HG03196 (cell line): Measurements from ENCODE around the gene TBC1D4.

Experiments
- ATAC-seq: cut with Tn5 transposase; IDR thresholded peaks from one replicate; pipeline ENCODE4 v1.9.1; 2021; ENCODE audit not compliant: unreplicated experiment

The TBC1D4 gene

GRCh38 chr13:75393839-75394520, 88.0 kb downstream of the TBC1D4 start:
- no peak for ATAC-seq

GRCh38 chr13:75391432-75392100, 90.4 kb downstream of the TBC1D4 start:
- no peak for ATAC-seq

GRCh38 chr13:75390229-75390628, 91.7 kb downstream of the TBC1D4 start:
- no peak for ATAC-seq

- ATAC-seq: no peak
These were observed 96.3 kb downstream of the TBC1D4 start for GRCh38 chr13:75385708-75386083.

- ATAC-seq: no peak
These were observed 96.9 kb downstream of the TBC1D4 start for GRCh38 chr13:75384879-75385707.

GRCh38 chr13:75383064-75383715, 98.8 kb downstream of the TBC1D4 start:
- ATAC-seq: no peak

- ATAC-seq: no peak
These were observed 103.7 kb downstream of the TBC1D4 start for GRCh38 chr13:75378301-75378700.

- ATAC-seq: no peak
These were observed 105.1 kb downstream of the TBC1D4 start for GRCh38 chr13:75376792-75377402.

GRCh38 chr13:75375329-75375728, 106.6 kb downstream of the TBC1D4 start:
- ATAC-seq: no peak

- ATAC-seq: no peak
These were observed 108.0 kb downstream of the TBC1D4 start for GRCh38 chr13:75373988-75374387.

- no peak for ATAC-seq
These were observed 108.8 kb downstream of the TBC1D4 start for GRCh38 chr13:75372923-75373841.

GRCh38 chr13:75372517-75372916, 109.5 kb downstream of the TBC1D4 start:
- peak; percentile 73 for ATAC-seq

- ATAC-seq: no peak
These were observed 110.8 kb downstream of the TBC1D4 start for GRCh38 chr13:75371203-75371602.

GRCh38 chr13:75370774-75371173, 111.2 kb downstream of the TBC1D4 start:
- ATAC-seq: no peak

GRCh38 chr13:75369981-75370380, 112.0 kb downstream of the TBC1D4 start:
- no peak for ATAC-seq

- ATAC-seq: no peak
These were observed 113.8 kb downstream of the TBC1D4 start for GRCh38 chr13:75368167-75368566.

GRCh38 chr13:75366380-75367280, 115.3 kb downstream of the TBC1D4 start:
- ATAC-seq: no peak

- ATAC-seq: peak; percentile 92
These were observed 116.2 kb downstream of the TBC1D4 start for GRCh38 chr13:75365724-75366173.
